GM18508 (cell line): Measurements from ENCODE around the gene MTA3.

Experiments used
- ATAC-seq: cut with Tn5 transposase; IDR thresholded peaks from one replicate; pipeline ENCODE4 v1.9.1; 2021; ENCODE audit warnings: moderate number of reproducible peaks; ENCODE audit not compliant: insufficient read depth, unreplicated experiment

Gene MTA3

DNA sequence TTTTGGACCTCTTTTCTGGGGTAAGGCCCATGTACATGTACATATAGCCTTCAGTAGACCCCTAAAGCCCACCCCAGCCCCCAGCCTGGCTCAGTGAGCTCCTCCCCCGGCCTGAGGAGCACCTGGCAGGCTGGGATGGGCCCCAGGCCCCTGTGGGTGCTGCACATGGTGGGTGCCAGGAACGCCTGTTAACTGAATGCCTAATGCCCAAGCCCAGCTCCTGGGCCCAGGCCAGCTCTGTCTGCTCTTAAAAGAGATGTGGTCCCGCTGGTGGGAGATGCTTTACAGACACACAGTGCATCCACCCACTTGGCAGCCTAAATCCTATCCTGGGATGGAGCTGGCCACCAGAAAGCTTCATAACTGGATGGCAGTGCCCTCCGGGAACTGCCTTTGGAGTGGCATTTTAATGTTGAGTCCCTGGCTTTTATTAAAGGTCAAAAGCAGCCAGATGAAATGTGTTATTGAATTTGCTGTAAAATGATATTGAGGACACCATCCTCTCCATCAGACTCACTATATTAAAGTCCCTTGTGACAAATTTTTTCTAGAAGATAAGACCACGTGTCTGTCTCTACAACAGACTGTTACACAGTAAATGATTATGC, 203.2 kb downstream of the MTA3 start:
- no peak for ATAC-seq

DNA sequence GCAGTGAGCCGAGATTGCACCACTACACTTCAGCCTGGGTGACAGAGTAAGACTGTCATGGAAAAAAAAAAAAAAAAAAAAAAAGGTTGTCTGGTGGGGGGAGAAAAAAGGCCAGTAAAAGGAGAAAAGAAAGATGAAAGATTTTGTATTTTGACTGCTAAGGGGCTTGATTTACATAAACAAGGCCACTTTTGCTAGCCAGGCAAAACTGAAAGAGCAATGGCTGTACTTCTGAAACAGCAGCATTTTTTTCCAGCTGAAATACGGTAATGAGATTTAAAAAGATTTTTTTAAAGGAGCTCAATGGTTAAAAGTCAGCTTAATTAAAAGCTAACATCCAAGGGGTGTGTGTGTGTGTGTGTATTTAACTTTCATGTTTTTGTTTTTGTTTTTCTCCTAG, 206.8 kb downstream of the MTA3 start:
- ATAC-seq = no peak

DNA sequence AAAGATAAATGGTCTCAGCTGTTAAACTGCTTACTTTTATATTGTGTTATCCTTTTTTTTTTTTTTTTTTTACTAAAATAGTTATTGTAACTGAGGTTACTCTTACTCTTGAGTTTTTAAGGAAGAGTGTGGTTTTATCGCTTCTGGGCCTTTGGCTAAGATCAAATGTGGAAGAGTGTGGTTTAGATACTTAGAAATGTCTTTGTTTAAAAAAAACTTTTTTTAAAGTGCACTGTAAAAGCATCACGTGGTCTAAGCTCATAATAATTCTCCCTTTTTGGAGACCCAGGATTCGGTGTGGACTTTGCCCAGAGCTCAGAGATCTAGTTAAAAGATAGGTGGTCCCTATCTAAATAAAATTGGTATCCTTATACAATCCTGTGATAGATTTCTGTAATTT, 207.4 kb downstream of the MTA3 start:
- no peak for ATAC-seq

DNA sequence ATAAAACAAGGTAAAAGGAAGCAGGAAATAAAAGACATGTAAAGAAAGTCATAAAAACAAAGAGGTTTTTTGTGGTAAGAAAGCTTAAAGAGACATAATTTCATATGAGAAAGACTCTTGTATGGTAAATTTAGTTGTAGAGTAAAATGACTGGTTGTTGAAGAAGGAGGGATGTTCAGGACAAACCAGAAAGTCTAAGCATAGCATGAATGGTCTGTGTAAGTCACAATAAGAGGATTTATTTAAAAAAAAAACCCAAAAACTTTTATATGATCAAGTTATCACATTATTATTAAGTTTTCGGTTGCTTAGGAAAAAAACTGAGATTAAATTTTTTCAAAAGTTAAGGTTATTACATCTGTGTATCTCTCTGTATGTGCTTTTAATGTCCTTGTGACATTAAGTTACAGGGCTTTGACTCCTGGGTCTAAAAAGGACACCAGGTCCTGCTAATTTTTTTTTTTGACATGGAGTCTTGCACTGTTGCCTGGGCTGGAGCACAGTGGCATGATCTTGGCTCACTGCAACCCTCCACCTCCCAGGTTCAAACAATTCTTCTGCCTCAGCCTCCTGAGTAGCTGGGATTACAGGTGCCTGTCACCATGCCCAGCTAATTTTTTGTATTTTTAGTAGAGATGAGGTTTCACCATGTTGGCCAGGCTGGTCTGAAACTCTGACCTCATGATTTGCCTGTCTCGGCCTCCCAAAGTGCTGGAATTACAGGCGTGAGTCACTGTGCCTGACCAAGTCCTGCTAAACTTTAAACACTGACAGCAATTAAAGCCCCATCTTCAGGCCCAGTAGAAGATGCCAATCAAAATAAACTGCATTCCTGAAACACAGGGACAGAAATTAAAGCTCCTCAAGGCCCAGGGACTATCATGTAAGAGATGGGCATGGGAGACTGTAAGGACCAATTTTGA, 209.7 kb downstream of the MTA3 start:
- no peak for ATAC-seq

DNA sequence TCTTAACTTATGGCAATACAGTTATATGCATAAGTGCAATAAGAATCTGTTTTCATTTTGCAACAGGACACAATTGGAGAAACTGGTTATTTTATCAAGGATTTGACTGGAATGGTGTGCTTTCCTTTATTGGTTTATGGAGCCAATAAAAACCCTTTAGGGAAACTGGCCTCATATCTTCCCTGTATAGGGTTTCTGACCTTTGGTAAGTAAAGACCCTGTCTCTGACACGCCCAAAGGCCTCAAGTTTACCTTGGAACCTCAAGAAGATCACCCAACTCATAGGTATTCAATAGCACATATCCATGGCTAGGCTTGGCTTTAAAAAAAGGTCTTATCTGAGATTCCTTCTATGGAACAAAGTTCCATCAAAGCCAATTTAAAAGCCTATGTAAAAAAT, 212.7 kb downstream of the MTA3 start:
- no peak for ATAC-seq

DNA sequence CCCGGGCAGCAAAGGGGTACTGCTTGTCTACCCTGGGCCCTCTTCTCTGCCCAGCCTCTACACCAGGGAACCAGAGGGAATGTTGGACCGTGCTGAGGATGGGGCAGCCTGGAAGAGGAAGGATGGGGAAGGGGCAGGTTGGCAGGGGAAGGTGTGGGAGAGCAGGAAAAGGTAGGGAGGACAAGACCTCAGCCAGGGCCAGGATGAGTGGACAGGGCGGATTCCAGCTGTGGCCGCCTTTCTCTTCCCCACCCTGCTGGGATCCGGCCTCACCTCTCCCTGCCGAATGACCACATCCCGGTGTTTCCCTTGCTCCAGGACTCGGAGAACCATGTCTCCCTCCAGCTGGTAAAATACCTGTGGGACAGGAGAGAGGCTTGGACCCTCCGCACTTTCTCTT, 215.1 kb downstream of the MTA3 start:
- no peak for ATAC-seq

DNA sequence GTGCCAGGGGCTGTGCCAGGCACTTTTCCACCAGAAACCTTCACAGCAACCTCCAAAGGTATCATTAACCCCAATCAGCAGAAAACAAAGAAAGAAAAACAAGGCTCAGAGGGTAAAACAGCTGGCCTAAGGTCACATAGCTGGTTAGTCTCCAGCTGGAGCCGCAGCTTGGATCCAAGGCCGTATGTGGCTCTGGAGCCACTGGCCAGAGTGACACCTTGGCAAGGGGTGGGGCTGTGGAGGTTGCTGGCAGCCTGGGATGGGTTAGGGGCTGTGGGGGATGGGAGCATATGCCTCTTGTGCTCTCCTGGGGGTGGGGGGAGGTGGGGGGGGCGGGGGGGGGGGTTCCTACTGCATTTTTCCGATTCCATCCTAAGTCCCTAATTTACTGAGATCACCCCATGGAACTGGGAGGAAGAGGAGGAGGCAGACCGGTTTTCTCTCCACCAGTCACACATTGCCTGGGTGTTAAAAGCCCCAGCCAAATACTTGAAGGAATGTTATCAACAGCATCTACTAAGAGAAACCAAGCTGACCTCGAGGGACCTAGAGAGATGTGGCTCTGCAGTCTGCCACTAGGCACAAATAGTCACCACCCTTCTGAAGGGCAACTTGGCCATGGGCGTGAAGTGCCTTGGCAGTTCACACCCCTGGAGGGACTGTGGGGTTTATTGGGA, 215.9 kb downstream of the MTA3 start:
- ATAC-seq = no peak

DNA sequence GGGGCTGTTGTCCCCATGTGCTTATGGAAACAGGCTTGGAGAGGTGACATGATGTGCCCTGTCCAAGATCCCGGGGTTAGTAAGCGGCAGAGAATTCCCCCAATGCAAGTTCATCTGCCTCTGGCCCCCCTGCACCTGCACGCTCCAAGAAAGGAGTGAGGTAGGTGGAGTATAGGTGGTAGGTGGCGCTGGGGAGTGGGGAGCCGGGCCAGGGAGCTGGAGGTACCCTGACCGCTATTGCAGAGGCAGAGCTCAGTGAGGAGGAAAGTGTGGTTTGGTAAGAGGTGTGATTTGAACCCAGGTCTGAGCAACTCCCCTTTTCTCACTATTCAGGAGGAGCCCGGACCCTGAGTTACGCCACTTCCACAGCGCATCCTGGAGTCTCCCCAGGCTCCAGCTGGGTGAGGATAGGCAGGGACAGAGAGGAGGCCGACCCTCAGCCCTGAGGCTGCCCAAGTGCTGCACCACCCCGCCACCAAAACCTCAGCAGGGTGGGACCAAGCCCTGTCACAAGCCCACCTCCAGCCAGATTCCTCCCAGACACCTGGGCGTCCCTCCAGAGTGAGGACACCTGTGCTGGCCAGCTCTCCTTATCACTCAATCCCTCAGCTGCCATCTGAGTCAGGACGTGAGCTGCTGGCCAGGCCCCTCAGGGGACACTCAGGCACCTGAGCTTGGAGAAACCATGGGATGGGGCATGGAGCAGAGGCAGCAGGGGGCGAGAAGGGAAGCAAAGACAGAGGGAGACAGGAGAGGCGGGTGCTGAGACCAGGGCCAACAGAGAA, 218.3 kb downstream of the MTA3 start:
- no peak for ATAC-seq

DNA sequence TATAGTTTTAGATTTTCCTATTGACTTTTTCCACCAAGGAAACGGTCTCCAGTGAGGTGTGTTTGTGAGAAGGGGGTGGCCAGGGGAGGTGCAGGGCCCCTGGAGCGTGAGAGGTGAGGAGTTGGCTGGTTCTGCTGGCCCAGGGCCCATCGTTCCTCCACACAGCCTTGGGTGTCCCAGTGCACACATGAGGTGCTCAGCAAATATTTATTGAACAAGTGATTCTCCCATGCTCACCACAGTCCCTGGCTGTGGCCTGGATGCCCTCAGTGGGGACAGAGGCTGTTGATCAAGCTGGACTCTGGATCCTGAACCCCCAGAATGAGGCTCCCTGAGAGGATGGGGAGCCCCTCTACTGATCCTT, 219.0 kb downstream of the MTA3 start:
- ATAC-seq = no peak

DNA sequence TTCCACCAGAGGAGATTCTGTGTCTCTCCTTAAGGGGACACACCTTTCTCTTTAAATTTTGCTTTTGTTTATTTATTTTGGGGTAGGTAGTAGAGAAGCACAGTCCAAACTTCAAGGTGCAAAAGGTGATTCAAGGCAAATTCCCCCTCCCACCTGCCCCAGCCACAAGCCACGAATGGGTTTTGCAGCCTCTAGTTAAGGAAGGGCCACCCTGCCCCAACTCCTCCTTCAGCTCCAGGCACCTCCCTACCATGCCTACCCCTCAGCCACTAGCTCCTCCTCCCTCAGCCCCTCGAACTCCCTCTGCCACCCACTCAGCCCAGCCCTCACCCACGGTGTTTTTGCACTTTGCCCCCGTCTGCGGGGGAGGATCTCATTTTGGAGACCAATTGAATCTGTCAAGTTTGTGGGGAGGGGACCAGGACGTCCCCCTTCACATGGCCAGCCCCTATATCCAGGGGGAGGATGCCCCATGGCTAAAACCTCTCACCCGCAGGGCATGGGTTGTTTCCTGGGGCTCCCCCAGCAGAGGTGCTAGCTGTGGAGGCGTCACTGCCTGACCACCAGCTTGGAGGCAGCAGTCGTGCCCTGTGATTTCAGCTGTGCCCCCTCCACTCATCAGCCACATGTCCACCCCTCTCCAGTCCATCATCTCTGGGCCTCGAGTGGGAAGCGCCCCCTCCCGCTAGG, 219.5 kb downstream of the MTA3 start:
- ATAC-seq = no peak

DNA sequence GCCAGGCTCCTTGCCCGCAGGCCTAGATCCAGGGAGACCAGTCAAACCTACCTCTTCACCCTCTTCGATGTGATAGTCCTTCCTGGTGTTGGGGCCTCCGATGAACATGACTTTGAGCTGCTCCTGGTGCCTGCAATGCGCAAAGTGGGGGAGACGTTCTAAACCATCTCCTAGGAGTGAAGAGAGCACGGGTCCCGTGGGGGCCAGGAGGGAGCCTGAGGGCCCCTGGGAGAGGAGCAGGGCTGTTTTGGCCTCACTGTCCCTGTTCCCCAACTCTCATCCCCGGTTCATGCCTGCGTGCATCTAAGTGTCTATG, 220.0 kb downstream of the MTA3 start:
- ATAC-seq = no peak

DNA sequence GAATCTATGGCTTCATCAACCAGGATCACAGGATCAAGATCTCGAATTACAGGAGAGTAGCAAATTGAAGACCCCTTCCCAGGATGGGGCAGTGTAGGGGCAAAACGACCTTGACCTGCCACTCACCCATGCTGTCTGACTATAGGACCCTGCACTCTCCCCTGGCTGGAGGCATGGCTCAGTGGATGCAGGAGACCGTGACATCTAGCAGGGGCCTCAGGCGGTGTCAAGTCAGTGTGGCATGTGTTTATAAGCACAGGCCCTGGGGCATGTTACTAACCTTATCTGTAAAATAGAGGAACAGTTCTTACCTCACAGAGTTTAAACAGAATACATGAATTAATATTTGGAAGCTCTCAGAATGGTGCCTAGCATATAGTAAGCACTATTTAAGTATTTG, 220.4 kb downstream of the MTA3 start:
- no peak for ATAC-seq

DNA sequence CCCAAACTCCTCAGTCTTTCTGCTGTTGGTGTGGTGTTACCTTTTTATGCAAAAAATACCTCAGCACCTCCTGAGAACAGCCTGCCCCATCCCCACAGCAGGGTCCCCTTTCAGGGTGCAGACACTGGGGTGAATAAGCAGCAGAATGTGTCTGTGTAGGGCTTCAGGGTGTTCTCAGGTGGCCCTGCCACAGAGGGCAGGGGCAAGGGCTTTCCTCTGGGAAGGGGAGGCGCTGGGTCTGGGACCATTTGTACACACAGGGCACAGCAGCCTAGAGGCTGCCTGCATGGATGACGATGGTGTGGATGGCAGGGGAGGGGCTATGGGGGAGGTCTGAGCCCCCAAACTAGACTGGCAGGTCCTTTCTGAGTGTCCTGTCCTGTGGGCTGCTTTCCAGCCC, 221.3 kb downstream of the MTA3 start:
- no peak for ATAC-seq

DNA sequence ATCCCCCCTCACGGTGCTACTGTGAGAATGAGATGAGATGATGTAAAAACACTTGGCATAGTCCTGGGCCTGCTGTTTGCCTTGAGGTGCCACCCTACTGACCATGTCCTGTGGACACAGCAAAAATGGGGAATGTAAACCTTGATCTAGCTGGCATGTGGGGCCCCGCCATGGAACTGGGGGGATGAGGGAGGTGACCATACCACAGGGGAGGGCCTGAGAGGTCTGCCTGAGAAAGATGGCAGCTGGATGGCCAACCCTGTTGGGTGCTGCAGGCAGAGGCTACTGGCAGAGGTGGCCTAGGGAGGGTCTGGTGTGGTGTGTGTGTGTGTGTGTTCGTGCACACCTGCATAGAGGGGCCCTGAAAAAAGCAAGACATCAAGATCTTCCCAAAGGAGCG, 223.2 kb downstream of the MTA3 start:
- ATAC-seq = no peak

DNA sequence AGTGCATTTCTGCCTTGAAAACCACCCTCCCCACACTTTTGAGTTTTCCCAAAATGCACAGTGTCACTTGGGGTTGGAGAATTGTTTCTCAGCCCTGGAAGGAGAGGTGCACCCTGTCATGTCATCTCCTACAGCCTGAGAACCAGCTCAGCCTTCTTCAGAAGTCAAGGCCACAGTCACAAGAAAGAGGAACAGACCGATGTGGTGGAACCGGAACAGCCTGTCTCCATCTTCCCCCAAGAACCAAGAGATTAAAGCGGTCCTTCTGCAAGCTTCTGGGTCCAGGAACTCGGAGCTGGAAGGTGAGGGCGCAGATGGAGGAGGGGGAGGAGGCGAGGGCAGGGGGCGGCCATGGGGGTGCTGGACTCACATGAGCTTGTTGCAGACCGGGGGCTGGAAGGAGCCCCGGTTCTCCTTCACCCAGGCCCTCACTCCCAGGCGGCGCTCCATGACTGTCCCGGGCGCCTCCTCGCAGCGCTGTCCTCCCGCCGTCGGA, 223.7 kb downstream of the MTA3 start:
- ATAC-seq = no peak

DNA sequence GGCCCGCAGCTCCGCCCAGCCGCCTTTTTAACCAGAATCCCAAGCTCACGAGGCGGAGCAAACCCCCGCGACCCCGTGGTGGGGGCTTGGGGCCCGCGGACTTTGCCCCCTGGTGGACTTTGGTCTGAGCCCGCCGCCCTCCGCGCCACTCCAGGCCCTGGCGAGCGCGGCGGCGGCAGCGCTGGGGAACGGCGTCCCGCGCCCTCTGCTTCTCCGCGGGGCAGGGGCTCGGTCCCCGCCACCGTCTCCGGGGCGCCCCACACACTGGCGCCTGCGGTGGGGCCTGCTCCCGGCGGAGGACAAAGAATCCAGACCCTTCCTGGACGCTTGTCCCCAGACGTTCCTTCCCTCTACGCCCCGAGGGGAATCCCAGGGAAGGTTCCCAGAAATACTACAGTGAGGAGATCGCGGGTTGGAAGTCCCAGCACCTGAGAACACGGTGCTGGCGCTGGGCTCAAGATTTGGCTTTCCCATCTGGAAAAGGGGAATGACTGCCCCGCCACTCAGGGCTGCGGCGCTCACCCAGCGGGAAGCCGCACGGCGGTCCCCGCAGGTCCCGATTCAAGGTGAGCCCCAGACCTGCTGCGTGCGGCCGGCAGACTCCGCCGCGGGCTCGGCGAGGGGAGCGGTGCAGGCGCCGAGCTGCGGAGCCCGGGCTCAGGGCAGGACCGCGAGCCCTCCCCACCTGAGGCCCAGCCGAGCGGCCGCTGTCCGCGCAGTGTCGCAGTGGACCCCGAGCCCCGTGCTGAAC, 224.3 kb downstream of the MTA3 start, which contains the start of gene HAAO:
Gene HAAO, minus strand, starts transcription at position 1 of the 751 bp plus-strand sequence. CDS start 47 bp downstream, outside the sequence.
- no peak for ATAC-seq

DNA sequence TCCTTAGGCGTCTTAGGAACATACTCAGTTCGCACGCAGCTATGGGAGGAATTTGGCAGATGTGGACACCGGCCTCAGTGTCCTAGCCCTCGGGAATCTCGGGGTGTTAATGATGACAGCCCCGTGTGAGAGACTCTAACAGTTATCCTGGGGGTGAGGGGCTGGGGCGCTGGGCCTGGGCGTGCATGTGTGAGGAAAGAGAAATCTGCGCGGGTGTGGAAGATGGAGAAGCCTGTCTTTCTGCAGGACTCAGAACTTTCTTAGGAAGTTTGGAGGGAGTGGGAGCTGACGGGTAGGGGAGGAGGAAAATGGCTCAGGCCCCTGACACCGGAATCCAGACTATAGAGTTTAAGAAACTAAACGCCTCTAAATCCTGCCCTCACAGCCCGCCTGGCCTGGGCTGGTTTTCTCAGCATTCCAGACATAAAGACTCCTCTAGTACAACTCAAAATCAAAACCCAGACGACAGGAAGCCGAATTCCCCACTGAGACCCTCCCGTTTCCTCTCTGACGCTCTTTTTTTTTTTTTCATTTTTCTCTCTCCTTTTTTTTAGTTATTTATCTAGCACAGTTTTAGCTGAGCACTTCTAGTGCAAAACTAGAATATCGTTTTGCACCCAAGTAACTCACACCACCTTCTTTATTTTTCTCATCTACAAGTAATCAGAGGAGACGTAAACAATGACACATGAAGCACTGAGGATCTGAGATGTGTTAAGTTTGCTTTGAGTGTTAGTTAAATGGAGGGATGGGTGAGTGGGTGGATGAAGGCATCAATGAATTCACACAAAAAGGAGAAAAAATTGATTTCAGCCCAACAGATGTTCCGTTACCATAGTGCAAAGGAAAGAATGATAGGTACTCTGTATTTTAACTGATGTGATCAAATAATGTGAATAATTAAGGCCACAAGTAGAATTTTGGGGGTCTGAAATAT, 225.2 kb downstream of the MTA3 start:
- ATAC-seq = no peak
